ENCODE data around the gene SEZ6. TPM values are rescaled to one million over a fixed set of nuclear protein-coding genes. Genes with fewer than 3 reads are reported as not detected.

SEZ6 gene
- polyA plus RNA-seq, 3 donors = 0.17 to 0.33 (median 0.18) TPM

GRCh38 chr17:28961391-28961790 lies 44.4 kb downstream of the SEZ6 start:
- H3K4me2 ChIP-seq (replicated peaks; ENCODE audit: extremely low read depth, low read length, poor library complexity, severe bottlenecking) = no peak overlapping the region
- no peak overlapping the region for H3K4me3 ChIP-seq (replicated peaks in 1 of 3; ENCODE audit: low read depth in 2 of 3, low read length in 3 of 3)
- H3K27ac ChIP-seq (ENCODE audit: low read depth in 1 of 2, low read length in 2 of 2) = no peak overlapping the region
- no peak overlapping the region for H2AFZ ChIP-seq (ENCODE audit: insufficient read depth, low read depth, low read length, poor library complexity, severe bottlenecking)
- Mint-ChIP-seq H3K9me3 (no peaks in the 10 kb centered on the region), H3K27ac (no peak overlapping the region), H3K4me1 (peaks cover 7% of the 10 kb centered on the region), H3K4me3 (no peak overlapping the region), H3K27me3 (ENCODE audit: low read depth in 3 of 3) (peaks cover 10 to 20% (median 16%) of the 10 kb centered on the region in 3 donors), H3K36me3 (peaks cover 0 to 1% of the 10 kb centered on the region in 2 donors)
- no peak for DNase-seq
- intact Hi-C loops (cut with micrococcal nuclease) = no loop called here
- 97% methylated on average over 7 of the region's 7 CpGs for WGBS (ENCODE audit: insufficient coverage)
- H3K4me1 ChIP-seq (ENCODE audit: control insufficient read depth in 1 of 2, insufficient read depth in 2 of 2, low read length in 2 of 2) = peaks cover 0 to 3% of the 10 kb centered on the region in 2 donors
- H4K20me1 ChIP-seq (ENCODE audit: insufficient read depth, low read length) = no peaks in the 10 kb centered on the region
- no peaks in the 10 kb centered on the region for H3K9me3 ChIP-seq (replicated peaks in 1 of 2; ENCODE audit: control insufficient read depth in 1 of 2, insufficient read depth in 1 of 2, low read length in 2 of 2)
- no peaks in the 10 kb centered on the region for H3K36me3 ChIP-seq (replicated peaks in 1 of 2; ENCODE audit: control insufficient read depth in 1 of 2, insufficient read depth in 2 of 2, low read length in 2 of 2)
- no peaks in the 10 kb centered on the region for H3K27me3 ChIP-seq (ENCODE audit: control insufficient read depth in 2 of 2, insufficient read depth in 2 of 2, low read length in 2 of 2)
- H3K79me2 ChIP-seq (ENCODE audit: insufficient read depth, low read length) = no peaks in the 10 kb centered on the region
- TF ChIP-seq CTCF (IDR thresholded peaks at IDR 0.05) = no peak
- H3K9ac ChIP-seq (ENCODE audit: insufficient read depth, low read length, poor library complexity, severe bottlenecking) = no peak overlapping the region

DNA sequence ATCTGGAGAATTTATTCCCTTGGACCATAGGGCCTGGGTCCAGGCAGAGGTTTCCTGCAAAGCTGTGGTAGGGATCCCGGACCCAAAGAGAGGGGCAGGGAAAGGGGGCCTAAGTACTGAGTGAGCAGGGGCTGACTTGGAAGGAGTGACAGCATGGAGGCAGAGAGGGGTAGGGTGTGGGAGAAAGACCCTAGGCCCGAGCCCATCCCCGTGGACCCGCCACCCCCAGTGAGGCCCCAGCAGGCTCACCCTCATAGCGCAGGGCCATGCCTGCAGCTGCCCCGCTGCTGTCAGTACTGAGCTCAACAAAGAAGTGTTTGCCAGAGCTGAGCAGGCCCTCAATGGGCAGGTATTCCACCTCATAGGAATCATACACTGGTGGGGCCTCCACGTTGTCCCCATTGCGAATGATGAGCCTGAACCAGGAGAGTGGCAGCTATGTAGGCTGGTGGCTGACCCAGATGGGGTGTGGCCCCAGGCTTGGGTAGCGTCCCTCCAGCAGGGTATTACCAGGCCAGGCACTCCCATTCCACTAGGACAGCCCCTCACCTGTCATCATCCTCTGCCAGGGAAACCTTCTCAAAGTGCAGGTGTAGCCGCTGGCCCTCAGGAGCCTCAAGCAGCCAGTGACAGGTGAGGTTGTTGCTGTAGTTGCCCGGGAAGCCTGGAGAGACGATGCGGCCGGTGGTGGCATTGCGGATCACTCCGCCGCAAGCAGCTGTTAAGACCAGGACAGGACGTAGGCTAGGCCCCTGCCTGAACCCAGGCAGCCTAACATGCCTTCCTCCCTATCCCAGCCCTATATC lies 45.4 kb downstream of the SEZ6 start:
- Histone ChIP-seq H3K4me3 (replicated peaks in 1 of 3; ENCODE audit: low read depth in 2 of 3, low read length in 3 of 3) (no peak overlapping the region), H3K36me3 (replicated peaks in 1 of 2; ENCODE audit: control insufficient read depth in 1 of 2, insufficient read depth in 2 of 2, low read length in 2 of 2) (no peaks in the 10 kb centered on the region), H3K79me2 (ENCODE audit: insufficient read depth, low read length) (no peaks in the 10 kb centered on the region), H2AFZ (ENCODE audit: insufficient read depth, low read depth, low read length, poor library complexity, severe bottlenecking) (no peak overlapping the region), H3K4me1 (ENCODE audit: control insufficient read depth in 1 of 2, insufficient read depth in 2 of 2, low read length in 2 of 2) (no peaks in the 10 kb centered on the region), H3K9ac (ENCODE audit: insufficient read depth, low read length, poor library complexity, severe bottlenecking) (no peak overlapping the region), H3K4me2 (replicated peaks; ENCODE audit: extremely low read depth, low read length, poor library complexity, severe bottlenecking) (no peak overlapping the region), H3K27ac (ENCODE audit: low read depth in 1 of 2, low read length in 2 of 2) (no peak overlapping the region), H4K20me1 (ENCODE audit: insufficient read depth, low read length) (no peaks in the 10 kb centered on the region), H3K9me3 (replicated peaks in 1 of 2; ENCODE audit: control insufficient read depth in 1 of 2, insufficient read depth in 1 of 2, low read length in 2 of 2) (no peaks in the 10 kb centered on the region), H3K27me3 (ENCODE audit: control insufficient read depth in 2 of 2, insufficient read depth in 2 of 2, low read length in 2 of 2) (no peaks in the 10 kb centered on the region)
- H3K27ac Mint-ChIP-seq = no peak overlapping the region
- peaks cover 1% of the 10 kb centered on the region for H3K4me1 Mint-ChIP-seq
- intact Hi-C loops (cut with micrococcal nuclease) = no loop called here
- peak in 1 of 3 donors; percentile 4 for DNase-seq
- no peak for TF ChIP-seq CTCF (IDR thresholded peaks at IDR 0.05)
- peaks cover 10 to 20% (median 16%) of the 10 kb centered on the region in 3 donors for H3K27me3 Mint-ChIP-seq (ENCODE audit: low read depth in 3 of 3)
- peaks cover 0 to 1% of the 10 kb centered on the region in 2 donors for H3K36me3 Mint-ChIP-seq
- no peaks in the 10 kb centered on the region for H3K9me3 Mint-ChIP-seq
- no peak overlapping the region for H3K4me3 Mint-ChIP-seq
- 93% methylated on average over 11 of the region's 18 CpGs for WGBS (ENCODE audit: insufficient coverage)

Data from CD14-positive monocyte (primary cell).